Measurements from ENCODE around the gene PKNOX2. TPM values are rescaled to one million over a fixed set of nuclear protein-coding genes. Genes with fewer than 3 reads are reported as not detected.

The PKNOX2 gene
- total RNA-seq, 4 donors from 2014 or later: 1.5 to 4.6 (median 2.8) TPM

DNA sequence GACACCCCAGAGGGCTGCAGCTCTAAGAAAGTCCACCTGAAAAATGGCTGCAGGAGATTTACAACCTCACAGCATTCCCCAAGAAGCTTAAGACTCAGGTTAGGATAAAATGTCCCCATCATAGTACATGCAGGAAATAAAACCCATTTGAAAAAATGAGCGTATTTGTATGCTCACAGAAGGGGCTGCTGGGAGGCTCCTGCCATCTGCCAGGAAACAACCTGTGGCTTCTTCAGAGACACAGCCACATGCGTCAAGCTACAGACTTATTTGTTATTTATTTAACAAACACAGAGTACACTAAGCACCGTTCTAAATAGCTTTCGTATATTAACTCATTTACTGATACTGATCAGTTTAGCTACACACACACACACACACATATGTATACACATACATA is 258.1 kb downstream of the PKNOX2 start:
- no peak for DNase-seq (ENCODE audit: low spot score in 2 of 2)
- intact Hi-C loops (cut with DNase I; ENCODE audit: low total_unique reads): loop anchor here (10.0 kb wide), 1 partner anchor 458 kb away; no protein-coding TSS in a partner anchor
- TF ChIP-seq CTCF (IDR thresholded peaks at IDR 0.05) (no peak), POLR2A (IDR thresholded peaks at IDR 0.05) (no peak)
- 85 to 91% methylated on average over 4 of the region's 4 CpGs for WGBS, 2 donors
- no peak overlapping the region for H3K4me3 ChIP-seq (ENCODE audit: low read depth, poor library complexity, severe bottlenecking)

GRCh38 chr11:125423247-125423849 is 258.8 kb downstream of the PKNOX2 start:
- no peak overlapping the region for H3K4me3 ChIP-seq (ENCODE audit: low read depth, poor library complexity, severe bottlenecking)
- TF ChIP-seq POLR2A (IDR thresholded peaks at IDR 0.05) (no peak), CTCF (IDR thresholded peaks at IDR 0.05) (no peak)
- WGBS, 2 donors: 51 to 64% methylated on average over 9 of the region's 9 CpGs
- intact Hi-C loops (cut with DNase I; ENCODE audit: low total_unique reads): loop anchor here (10.0 kb wide), 1 partner anchor 459 kb away; no protein-coding TSS in a partner anchor
- no peak for DNase-seq (ENCODE audit: low spot score in 2 of 2)

GRCh38 chr11:125425601-125426000 is 261.1 kb downstream of the PKNOX2 start:
- no peak for DNase-seq (ENCODE audit: low spot score in 2 of 2)

DNA sequence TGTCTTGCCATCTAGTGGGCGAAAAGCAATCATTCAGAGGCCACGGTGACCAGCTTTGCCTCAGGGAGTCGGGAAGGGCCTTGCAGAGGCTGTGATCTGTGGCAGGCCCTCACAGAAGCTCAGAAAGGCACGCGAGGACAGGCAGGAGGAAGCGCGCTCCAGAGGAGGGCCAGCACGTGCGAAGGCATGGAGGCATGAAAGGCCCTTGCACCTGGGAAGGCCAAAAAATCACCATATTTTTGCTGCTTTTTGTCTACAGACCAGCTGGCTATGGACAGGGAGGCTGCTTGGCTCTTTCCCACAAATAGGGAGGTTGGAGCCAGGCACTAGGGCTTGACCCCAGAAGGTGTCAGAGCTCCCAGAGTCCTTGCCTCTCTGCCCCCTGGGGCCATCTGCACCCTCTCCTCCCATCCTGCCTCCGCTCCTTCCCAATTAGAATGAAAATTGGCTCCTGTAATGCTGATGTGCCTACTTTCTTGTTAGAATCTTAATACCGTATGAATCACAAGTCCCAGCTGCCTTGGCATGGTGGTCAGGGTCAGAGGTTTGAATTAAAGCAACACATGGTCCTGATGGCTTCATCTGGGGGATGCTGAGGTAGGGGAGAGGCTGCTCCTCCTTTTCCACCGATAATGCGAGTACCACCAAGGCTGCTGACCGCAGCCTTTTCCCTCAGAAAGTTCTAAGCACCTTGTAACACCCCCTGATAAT is 262.4 kb downstream of the PKNOX2 start:
- H3K4me3 ChIP-seq (ENCODE audit: low read depth, poor library complexity, severe bottlenecking): no peak overlapping the region
- intact Hi-C loops (cut with DNase I; ENCODE audit: low total_unique reads): loop anchor here (10.0 kb wide), 1 partner anchor 462 kb away; no protein-coding TSS in a partner anchor
- DNase-seq (ENCODE audit: low spot score in 2 of 2): no peak
- TF ChIP-seq POLR2A (IDR thresholded peaks at IDR 0.05) (no peak), CTCF (IDR thresholded peaks at IDR 0.05) (no peak)
- WGBS, 2 donors: 74% methylated on average over 14 of the region's 14 CpGs

More at GRCh38 chr11:125425601-125426000, 261.1 kb downstream of the PKNOX2 start:
- TF ChIP-seq POLR2A (IDR thresholded peaks at IDR 0.05) (no peak), CTCF (IDR thresholded peaks at IDR 0.05) (no peak)
- intact Hi-C loops (cut with DNase I; ENCODE audit: low total_unique reads): loop anchor here (10.0 kb wide), 1 partner anchor 461 kb away; no protein-coding TSS in a partner anchor
- H3K4me3 ChIP-seq (ENCODE audit: low read depth, poor library complexity, severe bottlenecking): no peak overlapping the region
- 70 to 78% methylated on average over 7 to 8 of the region's 9 CpGs for WGBS, 2 donors

DNA sequence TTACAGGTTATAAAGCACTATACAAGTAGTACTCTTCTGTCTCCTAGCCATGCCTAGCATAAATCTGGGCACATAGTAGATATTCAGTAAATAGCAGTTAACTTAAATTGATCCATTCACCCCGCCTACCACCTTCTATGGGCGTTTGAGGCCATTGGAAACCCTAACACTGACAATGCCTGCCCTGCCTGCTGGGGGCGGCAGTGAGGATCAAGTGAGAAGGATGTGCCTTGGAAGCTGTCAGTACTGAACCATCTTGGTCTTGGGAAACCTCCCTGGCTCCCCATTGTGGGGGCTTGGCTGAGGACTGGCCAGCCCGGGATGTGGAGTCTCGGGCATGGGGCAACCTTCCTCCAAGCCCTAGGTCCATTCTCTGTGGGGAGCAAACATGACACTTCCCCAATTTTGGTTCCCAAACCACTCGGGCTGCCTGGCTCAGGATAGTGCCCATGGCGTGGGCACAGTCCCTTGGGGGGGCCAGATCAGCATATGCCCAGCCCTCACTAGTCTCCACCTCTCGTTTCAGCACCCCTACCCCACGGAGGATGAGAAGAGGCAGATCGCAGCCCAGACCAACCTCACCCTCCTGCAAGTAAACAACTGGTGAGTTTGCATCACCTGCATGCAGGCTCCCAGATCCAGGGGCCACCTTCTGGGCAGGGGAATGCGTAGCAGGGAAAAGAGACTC is 264.1 kb downstream of the PKNOX2 start:
- 51 to 73% methylated on average over 11 of the region's 11 CpGs for WGBS, 2 donors
- peak in 1 of 2 donors; percentile 40 for DNase-seq (ENCODE audit: low spot score in 2 of 2)
- no peak overlapping the region for H3K4me3 ChIP-seq (ENCODE audit: low read depth, poor library complexity, severe bottlenecking)
- no peak for TF ChIP-seq CTCF (IDR thresholded peaks at IDR 0.05)
- TF ChIP-seq POLR2A (IDR thresholded peaks at IDR 0.05): no peak
- intact Hi-C loops (cut with DNase I; ENCODE audit: low total_unique reads): loop anchor here (10.0 kb wide), 1 partner anchor 464 kb away; no protein-coding TSS in a partner anchor

Data from lower leg skin (tissue), 4 donors.